Activated CD8-positive, alpha-beta memory T cell treated with anti-CD3 and anti-CD28 coated beads, Interleukin-2, amount 50 U/mL, for 24 hours (primary cell): Measurements from ENCODE around the gene SAT1.
"Not testable (repeated sequence)": the region's sequence is repeated elsewhere in the genome, so short reads cannot be mapped to it uniquely, and the experiment has no call there.

Experiments
- DNase-seq: peaks from one replicate; pipeline ENCODE4 v3.0.0-alpha.2; 2020; ENCODE audit errors: extremely low read depth

SAT1 gene

GRCh38 chrX:23782863-23783588 lies at the start of gene SAT1:
Gene SAT1 (plus strand): TSS chrX:23783173. CDS start chrX:23783352, 179 bp downstream.
- DNase-seq: peak; percentile 75

- DNase-seq: no peak
These were observed 46.9 kb upstream of the SAT1 start for GRCh38 chrX:23736030-23736429.

- no peak for DNase-seq
These were observed 45.6 kb upstream of the SAT1 start for GRCh38 chrX:23737413-23737812.

- DNase-seq: no peak
These were observed 40.7 kb upstream of the SAT1 start for GRCh38 chrX:23742174-23742696.

GRCh38 chrX:23742697-23743622 lies 40.0 kb upstream of the SAT1 start, which contains the start of gene ACOT9:
Gene ACOT9 (minus strand): TSS chrX:23743276. CDS start chrX:23743144, 132 bp downstream.
- DNase-seq: peak; percentile 27

- DNase-seq: not testable (repeated sequence)
These were observed 39.4 kb upstream of the SAT1 start for GRCh38 chrX:23743623-23743971.

GRCh38 chrX:23745786-23746185 lies 37.2 kb upstream of the SAT1 start:
- DNase-seq: no peak

- no peak for DNase-seq
These were observed 33.8 kb upstream of the SAT1 start for GRCh38 chrX:23749129-23749528.

- no peak for DNase-seq
These were observed 33.4 kb upstream of the SAT1 start for GRCh38 chrX:23749576-23749975.

GRCh38 chrX:23752740-23753415 lies 30.1 kb upstream of the SAT1 start:
- no peak for DNase-seq

GRCh38 chrX:23754664-23755063 lies 28.3 kb upstream of the SAT1 start:
- no peak for DNase-seq

- DNase-seq: no peak
These were observed 26.8 kb upstream of the SAT1 start for GRCh38 chrX:23756165-23756564.

GRCh38 chrX:23759821-23760220 lies 23.2 kb upstream of the SAT1 start:
- no peak for DNase-seq

- DNase-seq: no peak
These were observed 18.6 kb upstream of the SAT1 start for GRCh38 chrX:23764188-23764984.

GRCh38 chrX:23765449-23765848 lies 17.5 kb upstream of the SAT1 start:
- no peak for DNase-seq

GRCh38 chrX:23765868-23766267 lies 17.1 kb upstream of the SAT1 start:
- no peak for DNase-seq

- DNase-seq: no peak
These were observed 16.1 kb upstream of the SAT1 start for GRCh38 chrX:23766650-23767551.

- no peak for DNase-seq
These were observed 12.8 kb upstream of the SAT1 start for GRCh38 chrX:23770142-23770541.

GRCh38 chrX:23771086-23771485 lies 11.9 kb upstream of the SAT1 start:
- not testable (repeated sequence) for DNase-seq

- no peak for DNase-seq
These were observed 9.3 kb upstream of the SAT1 start for GRCh38 chrX:23773601-23774175.
